Activated naive CD8-positive, alpha-beta T cell treated with anti-CD3 and anti-CD28 coated beads, Interleukin-2, amount 50 U/mL, for 16 hours (primary cell): ENCODE results near the gene NT5C.

Source experiments
- DNase-seq: peaks from one replicate; pipeline ENCODE4 v3.0.0-alpha.2; 2020; ENCODE audit warnings: low read depth, low spot score

The NT5C gene

GRCh38 chr17:75116737-75117136 is 14.8 kb downstream of the NT5C start:
- DNase-seq, result no peak

GRCh38 chr17:75115555-75115954 is 16.0 kb downstream of the NT5C start:
- DNase-seq, result no peak

GRCh38 chr17:75114552-75115314 is 16.8 kb downstream of the NT5C start:
- DNase-seq, result no peak

GRCh38 chr17:75113798-75114551 is 17.6 kb downstream of the NT5C start:
- peak; percentile 84 for DNase-seq

GRCh38 chr17:75111777-75112335 is 19.7 kb downstream of the NT5C start:
- DNase-seq, result no peak

- no peak for DNase-seq
Measured at GRCh38 chr17:75110234-75110937, 21.2 kb downstream of the NT5C start.

GRCh38 chr17:75109407-75110233 is 21.9 kb downstream of the NT5C start, which contains the start of gene ARMC7:
Gene ARMC7 (plus strand): TSS chr17:75109969. CDS start chr17:75110289, 320 bp downstream.
- peak; percentile 77 for DNase-seq

- DNase-seq, result no peak
Measured at GRCh38 chr17:75109046-75109406, 22.5 kb downstream of the NT5C start.

- no peak for DNase-seq
Measured at GRCh38 chr17:75108193-75108592, 23.3 kb downstream of the NT5C start.

- DNase-seq, result no peak
Measured at GRCh38 chr17:75105126-75106080, 26.1 kb downstream of the NT5C start.

- DNase-seq, result no peak
Measured at GRCh38 chr17:75103601-75104554, 27.7 kb downstream of the NT5C start.

GRCh38 chr17:75102385-75102821 is 29.1 kb downstream of the NT5C start:
- DNase-seq, result no peak

- no peak for DNase-seq
Measured at GRCh38 chr17:75099881-75100595, 31.5 kb downstream of the NT5C start.

- no peak for DNase-seq
Measured at GRCh38 chr17:75098861-75099260, 32.7 kb downstream of the NT5C start.

- no peak for DNase-seq
Measured at GRCh38 chr17:75097865-75098264, 33.7 kb downstream of the NT5C start.

GRCh38 chr17:75096082-75096625 is 35.4 kb downstream of the NT5C start:
- no peak for DNase-seq

- no peak for DNase-seq
Measured at GRCh38 chr17:75094871-75095399, 36.6 kb downstream of the NT5C start.
